Left lung (tissue), 10 donors: Measurements from ENCODE around the gene ARHGAP21. TPM values are rescaled to one million over a fixed set of nuclear protein-coding genes. Genes with fewer than 3 reads are reported as not detected.
"Not testable (repeated sequence)": the region's sequence is repeated elsewhere in the genome, so short reads cannot be mapped to it uniquely, and the experiment has no call there.

Source experiments
- ATAC-seq: fragments of 200-7000 bp; cut with Tn5 transposase; one replicate; pipeline ENCODE4 v1.9.1; 2020; ENCODE audit warnings: moderate library complexity
- DNase-seq, 4 donors: peaks; one replicate each; pipeline ENCODE4 v3.0.0-alpha.2; 2013 to 2020
- H3K27ac ChIP-seq, 2 donors: fragments of 200-600 bp; sonication (generic) in 1 of 2; one replicate each; pipeline versions ENCODE4 v1.5.0 to v1.8.0; 2020 to 2021
- H3K27me3 ChIP-seq, 2 donors: fragments of 200-600 bp; sonication (generic) in 1 of 2; one replicate each; pipeline versions ENCODE4 v1.5.0 to v1.8.0; 2020 to 2021
- H3K36me3 ChIP-seq, 2 donors: fragments of 200-600 bp; sonication (generic) in 1 of 2; one replicate each; pipeline versions ENCODE4 v1.5.0 to v1.8.0; 2020 to 2021
- H3K4me1 ChIP-seq, 2 donors: fragments of 200-600 bp; one replicate each; pipeline ENCODE4 v1.8.0; 2021
- H3K4me3 ChIP-seq, 2 donors: fragments of 200-600 bp; sonication (generic) in 1 of 2; one replicate each; pipeline versions ENCODE4 v1.5.0 to v1.8.0; 2020 to 2021; ENCODE audit warnings: mild to moderate bottlenecking in 1 of 2
- H3K9me3 ChIP-seq, 2 donors: fragments of 200-600 bp; sonication (generic) in 1 of 2; one replicate each; pipeline versions ENCODE4 v1.5.0 to v1.8.0; 2020 to 2021
- CTCF ChIP-seq, 2 donors: fragments of 200-600 bp; sonication (generic) in 1 of 2; IDR thresholded peaks; one replicate each; pipeline versions ENCODE4 v1.5.0 to v1.8.0; 2021; ENCODE audit warnings: antibody characterized with exemption in 2 of 2
- intact Hi-C, 2 donors: fragments of 100-400 bp; cut with DNase I; formaldehyde crosslinking; loops; one replicate each; pipeline versions ENCODE4 v1.11.2 to v1.14.2; 2022
- polyA plus RNA-seq, 6 donors: library from polyadenylated mRNA; unstranded; fragments of 120-200 nt; gene quantifications; one replicate each; pipeline ENCODE4 v1.2.1, GENCODE V29; 2013; ENCODE audit not compliant: insufficient read length in 6 of 6
- total RNA-seq, 2 donors: library from RNA; stranded (reverse); fragmentation: NEBNext Ultra II Directional; extraction: Animal tissue kit (Norgen Biotek cat#: 25700); gene quantifications; one replicate each; pipeline ENCODE4 v1.2.1, GENCODE V29; 2021
- donor health status: DM: no; HTN: yes; CAD: no.
- donor health status: DM: no; HTN: no; CAD: no.

ARHGAP21 gene
- total and polyA plus RNA-seq, 8 donors: 74.3 to 155 (median 126) TPM

- Histone ChIP-seq H3K36me3 (peaks cover 0 to under 1% of the 10 kb centered on the region in 2 donors), H3K9me3 (no peaks in the 10 kb centered on the region), H3K27ac (no peak overlapping the region), H3K4me3 (no peak overlapping the region), H3K4me1 (no peaks in the 10 kb centered on the region), H3K27me3 (no peaks in the 10 kb centered on the region)
- intact Hi-C loops: no loop called here
- TF ChIP-seq CTCF (IDR thresholded peaks at IDR 0.05): no peak
- DNase-seq (no peak), ATAC-seq (no peak)
Observed at GRCh38 chr10:24669285-24669852, 54.3 kb downstream of the ARHGAP21 start.

GRCh38 chr10:24668247-24668646, 55.4 kb downstream of the ARHGAP21 start:
- ATAC-seq (no peak), DNase-seq (no peak)
- no peak overlapping the region for H3K27ac ChIP-seq
- no peaks in the 10 kb centered on the region for H3K9me3 ChIP-seq
- H3K4me1 ChIP-seq: no peaks in the 10 kb centered on the region
- intact Hi-C loops: no loop called here
- H3K36me3 ChIP-seq: peaks cover 0 to 6% of the 10 kb centered on the region in 2 donors
- H3K27me3 ChIP-seq: no peaks in the 10 kb centered on the region
- no peak overlapping the region for H3K4me3 ChIP-seq
- no peak for TF ChIP-seq CTCF (IDR thresholded peaks at IDR 0.05)

GRCh38 chr10:24664991-24665390, 58.7 kb downstream of the ARHGAP21 start:
- Histone ChIP-seq H3K27me3 (no peaks in the 10 kb centered on the region), H3K27ac (no peak overlapping the region), H3K4me1 (no peaks in the 10 kb centered on the region), H3K9me3 (no peaks in the 10 kb centered on the region), H3K4me3 (no peak overlapping the region), H3K36me3 (peaks cover 0 to 6% of the 10 kb centered on the region in 2 donors)
- no peak for TF ChIP-seq CTCF (IDR thresholded peaks at IDR 0.05)
- intact Hi-C loops: no loop called here
- no peak for DNase-seq
- no peak for ATAC-seq

- Histone ChIP-seq H3K4me3 (no peak overlapping the region), H3K27me3 (no peaks in the 10 kb centered on the region), H3K4me1 (no peaks in the 10 kb centered on the region), H3K27ac (no peak overlapping the region), H3K9me3 (no peaks in the 10 kb centered on the region), H3K36me3 (peaks cover 0 to 6% of the 10 kb centered on the region in 2 donors)
- intact Hi-C loops: no loop called here
- DNase-seq (no peak), ATAC-seq (no peak)
- TF ChIP-seq CTCF (IDR thresholded peaks at IDR 0.05): no peak
Observed at GRCh38 chr10:24661376-24661775, 62.3 kb downstream of the ARHGAP21 start.

- H3K9me3 ChIP-seq, ATAC-seq, H3K4me3 ChIP-seq, H3K27me3 ChIP-seq, H3K4me1 ChIP-seq, DNase-seq, H3K27ac ChIP-seq, intact Hi-C loops, H3K36me3 ChIP-seq: not testable (repeated sequence)
Observed at GRCh38 chr10:24658319-24658718, 65.4 kb downstream of the ARHGAP21 start.

GRCh38 chr10:24656326-24656725, 67.4 kb downstream of the ARHGAP21 start:
- ATAC-seq, H3K27me3 ChIP-seq, H3K9me3 ChIP-seq, H3K27ac ChIP-seq, DNase-seq, H3K4me1 ChIP-seq, H3K4me3 ChIP-seq, H3K36me3 ChIP-seq, intact Hi-C loops: not testable (repeated sequence)
